ENCODE measurements around the gene KCNQ1OT1.

- TF ChIP-seq POLR2A (IDR thresholded peaks at IDR 0.05): no peak
- TF ChIP-seq CTCF (IDR thresholded peaks at IDR 0.05): no peak
- no peak for TF ChIP-seq EP300 (IDR thresholded peaks at IDR 0.05)
These were observed 6.2 kb downstream of the KCNQ1OT1 start for GRCh38 chr11:2693271-2694261.
